Left lung (tissue), 10 donors: ENCODE measurements around the gene PSMB2. TPM values are rescaled to one million over a fixed set of nuclear protein-coding genes. Genes with fewer than 3 reads are reported as not detected.
A peak's percentile ranks its signal among the peaks of the same experiment; 100 is the strongest.

Source experiments
- ATAC-seq: fragments of 200-7000 bp; cut with Tn5 transposase; one replicate; pipeline ENCODE4 v1.9.1; 2020; ENCODE audit warnings: moderate library complexity
- DNase-seq, 4 donors: peaks; one replicate each; pipeline ENCODE4 v3.0.0-alpha.2; 2013 to 2020
- H3K27ac ChIP-seq, 2 donors: fragments of 200-600 bp; sonication (generic) in 1 of 2; one replicate each; pipeline versions ENCODE4 v1.5.0 to v1.8.0; 2020 to 2021
- H3K27me3 ChIP-seq, 2 donors: fragments of 200-600 bp; sonication (generic) in 1 of 2; one replicate each; pipeline versions ENCODE4 v1.5.0 to v1.8.0; 2020 to 2021
- H3K36me3 ChIP-seq, 2 donors: fragments of 200-600 bp; sonication (generic) in 1 of 2; one replicate each; pipeline versions ENCODE4 v1.5.0 to v1.8.0; 2020 to 2021
- H3K4me1 ChIP-seq, 2 donors: fragments of 200-600 bp; one replicate each; pipeline ENCODE4 v1.8.0; 2021
- H3K4me3 ChIP-seq, 2 donors: fragments of 200-600 bp; sonication (generic) in 1 of 2; one replicate each; pipeline versions ENCODE4 v1.5.0 to v1.8.0; 2020 to 2021; ENCODE audit warnings: mild to moderate bottlenecking in 1 of 2
- H3K9me3 ChIP-seq, 2 donors: fragments of 200-600 bp; sonication (generic) in 1 of 2; one replicate each; pipeline versions ENCODE4 v1.5.0 to v1.8.0; 2020 to 2021
- intact Hi-C, 2 donors: fragments of 100-400 bp; cut with DNase I; formaldehyde crosslinking; loops; one replicate each; pipeline versions ENCODE4 v1.11.2 to v1.14.2; 2022
- polyA plus RNA-seq, 6 donors: library from polyadenylated mRNA; unstranded; fragments of 120-200 nt; gene quantifications; one replicate each; pipeline ENCODE4 v1.2.1, GENCODE V29; 2013; ENCODE audit not compliant: insufficient read length in 6 of 6
- total RNA-seq, 2 donors: library from RNA; stranded (reverse); fragmentation: NEBNext Ultra II Directional; extraction: Animal tissue kit (Norgen Biotek cat#: 25700); gene quantifications; one replicate each; pipeline ENCODE4 v1.2.1, GENCODE V29; 2021
- TF ChIP-seq, protein P1 (sequence below), 2 donors: fragments of 200-600 bp; sonication (generic) in 1 of 2; IDR thresholded peaks; one replicate each; pipeline versions ENCODE4 v1.5.0 to v1.8.0; 2021; ENCODE audit warnings: antibody characterized with exemption in 2 of 2
- donor health status: DM: no; HTN: yes; CAD: no.
- donor health status: DM: no; HTN: no; CAD: no.

The PSMB2 gene
- total and polyA plus RNA-seq, 8 donors: 48.4 to 80.2 (median 70.7) TPM

DNA sequence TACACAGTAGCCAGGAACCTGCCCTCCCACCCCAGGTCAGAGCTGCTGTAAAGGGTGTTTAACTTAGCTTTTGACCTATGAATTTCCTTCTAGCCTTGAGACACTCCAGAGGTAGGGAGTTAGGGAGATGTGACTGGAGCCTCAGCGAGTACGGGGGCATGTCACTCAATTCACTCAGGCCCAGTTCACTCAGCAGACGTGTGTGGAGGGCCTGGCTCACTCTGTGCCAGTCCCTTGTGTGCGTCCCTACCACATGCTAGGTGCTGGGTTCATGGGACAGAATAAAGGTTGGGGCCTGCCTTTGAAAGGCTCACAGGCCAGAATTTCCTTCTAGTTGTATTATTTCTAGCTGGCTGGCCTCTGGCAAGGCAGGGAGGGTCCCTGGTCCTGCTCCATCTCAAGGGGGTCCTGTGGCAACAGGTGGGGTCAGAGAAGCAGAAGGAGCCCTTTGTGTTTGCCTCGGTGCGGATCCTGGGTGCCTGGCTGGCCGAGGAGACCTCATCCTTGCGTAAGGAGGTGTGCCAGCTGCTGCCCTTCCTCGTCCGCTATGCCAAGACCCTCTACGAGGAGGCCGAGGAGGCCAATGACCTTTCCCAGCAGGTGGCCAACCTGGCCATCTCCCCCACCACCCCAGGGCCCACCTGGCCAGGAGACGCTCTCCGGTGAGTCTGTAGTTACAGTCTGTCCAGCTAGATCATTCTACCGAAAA is 79.2 kb downstream of the PSMB2 start:
- TF ChIP-seq, protein P1, sequence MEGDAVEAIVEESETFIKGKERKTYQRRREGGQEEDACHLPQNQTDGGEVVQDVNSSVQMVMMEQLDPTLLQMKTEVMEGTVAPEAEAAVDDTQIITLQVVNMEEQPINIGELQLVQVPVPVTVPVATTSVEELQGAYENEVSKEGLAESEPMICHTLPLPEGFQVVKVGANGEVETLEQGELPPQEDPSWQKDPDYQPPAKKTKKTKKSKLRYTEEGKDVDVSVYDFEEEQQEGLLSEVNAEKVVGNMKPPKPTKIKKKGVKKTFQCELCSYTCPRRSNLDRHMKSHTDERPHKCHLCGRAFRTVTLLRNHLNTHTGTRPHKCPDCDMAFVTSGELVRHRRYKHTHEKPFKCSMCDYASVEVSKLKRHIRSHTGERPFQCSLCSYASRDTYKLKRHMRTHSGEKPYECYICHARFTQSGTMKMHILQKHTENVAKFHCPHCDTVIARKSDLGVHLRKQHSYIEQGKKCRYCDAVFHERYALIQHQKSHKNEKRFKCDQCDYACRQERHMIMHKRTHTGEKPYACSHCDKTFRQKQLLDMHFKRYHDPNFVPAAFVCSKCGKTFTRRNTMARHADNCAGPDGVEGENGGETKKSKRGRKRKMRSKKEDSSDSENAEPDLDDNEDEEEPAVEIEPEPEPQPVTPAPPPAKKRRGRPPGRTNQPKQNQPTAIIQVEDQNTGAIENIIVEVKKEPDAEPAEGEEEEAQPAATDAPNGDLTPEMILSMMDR (IDR thresholded peaks at IDR 0.05): no peak
- Histone ChIP-seq H3K27ac (no peak overlapping the region), H3K36me3 (peaks cover 0 to 45% of the 10 kb centered on the region in 2 donors), H3K9me3 (no peaks in the 10 kb centered on the region), H3K4me1 (peaks cover 0 to 30% of the 10 kb centered on the region in 2 donors), H3K4me3 (no peak overlapping the region), H3K27me3 (no peaks in the 10 kb centered on the region)
- no peak for DNase-seq
- ATAC-seq: no peak
- intact Hi-C loops: loop anchor here in 1 of 2 donors (5.0 kb wide), 1 partner anchor 110 kb away; no protein-coding TSS in a partner anchor

DNA sequence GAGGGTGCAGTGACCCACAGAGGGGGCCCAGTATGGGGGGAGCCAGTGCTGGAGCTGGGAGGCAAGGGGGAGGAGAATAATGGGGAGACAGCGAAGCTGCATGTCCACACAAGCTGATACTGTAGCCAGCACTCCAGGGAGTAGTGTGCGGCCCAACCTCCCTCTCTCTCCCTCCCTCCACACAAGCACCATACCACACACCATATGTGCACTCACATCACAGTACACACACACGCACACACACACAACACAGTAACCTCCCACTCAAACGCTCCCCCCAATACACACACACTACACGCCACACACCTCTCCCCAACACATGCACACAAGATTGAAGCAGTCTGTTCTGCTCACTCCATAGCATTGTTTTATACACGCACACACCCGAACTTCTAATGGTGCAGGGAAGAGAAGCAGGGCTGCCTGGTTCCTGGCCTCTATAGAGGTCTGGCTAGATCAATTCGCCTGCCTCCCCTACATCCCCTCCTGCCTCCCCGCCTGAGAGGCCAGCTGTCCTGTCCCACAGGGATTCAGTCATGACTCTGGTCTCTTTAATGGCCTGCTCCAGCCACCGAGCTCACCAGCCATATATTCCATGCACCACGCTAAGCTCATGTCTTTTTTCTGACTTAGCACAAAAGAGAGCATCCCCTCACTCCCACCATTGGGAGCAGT is 79.9 kb downstream of the PSMB2 start:
- intact Hi-C loops: loop anchor here in 1 of 2 donors (5.0 kb wide), 1 partner anchor 109 kb away; no protein-coding TSS in a partner anchor
- H3K36me3 ChIP-seq: peaks cover 0 to 45% of the 10 kb centered on the region in 2 donors
- ATAC-seq (no peak), DNase-seq (no peak)
- H3K4me3 ChIP-seq: no peak overlapping the region
- H3K9me3 ChIP-seq: no peaks in the 10 kb centered on the region
- peaks cover 0 to 34% of the 10 kb centered on the region in 2 donors for H3K4me1 ChIP-seq
- TF ChIP-seq, protein P1 (IDR thresholded peaks at IDR 0.05): no peak
- no peaks in the 10 kb centered on the region for H3K27me3 ChIP-seq
- H3K27ac ChIP-seq: no peak overlapping the region

DNA sequence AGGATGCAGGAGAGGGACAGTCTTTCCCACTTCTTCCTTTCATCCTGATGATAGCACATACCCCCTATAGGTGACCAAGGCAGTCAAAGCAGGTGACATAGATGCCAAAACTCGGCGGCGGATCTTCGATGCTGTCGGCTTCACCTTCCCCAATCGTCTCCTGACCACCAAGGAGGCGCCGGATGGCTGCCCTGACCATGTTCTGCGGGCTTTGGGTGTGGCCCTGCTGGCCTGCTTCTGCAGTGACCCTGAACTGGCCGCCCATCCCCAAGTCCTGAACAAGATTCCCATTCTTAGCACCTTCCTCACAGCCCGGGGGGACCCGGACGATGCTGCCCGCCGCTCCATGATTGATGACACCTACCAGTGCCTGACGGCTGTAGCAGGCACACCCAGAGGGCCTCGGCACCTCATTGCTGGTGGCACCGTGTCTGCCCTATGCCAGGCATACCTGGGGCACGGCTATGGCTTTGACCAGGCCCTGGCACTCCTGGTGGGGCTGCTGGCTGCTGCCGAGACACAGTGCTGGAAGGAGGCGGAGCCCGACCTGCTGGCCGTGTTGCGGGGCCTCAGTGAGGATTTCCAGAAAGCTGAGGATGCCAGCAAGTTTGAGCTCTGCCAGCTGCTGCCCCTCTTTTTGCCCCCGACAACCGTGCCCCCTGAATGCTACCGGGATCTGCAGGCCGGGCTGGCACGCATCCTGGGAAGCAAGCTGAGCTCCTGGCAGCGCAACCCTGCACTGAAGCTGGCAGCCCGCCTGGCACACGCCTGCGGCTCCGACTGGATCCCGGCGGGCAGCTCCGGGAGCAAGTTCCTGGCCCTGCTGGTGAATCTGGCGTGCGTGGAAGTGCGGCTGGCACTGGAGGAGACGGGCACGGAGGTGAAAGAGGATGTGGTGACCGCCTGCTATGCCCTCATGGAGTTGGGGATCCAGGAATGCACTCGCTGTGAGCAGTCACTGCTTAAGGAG is 80.8 kb downstream of the PSMB2 start:
- no peaks in the 10 kb centered on the region for H3K27me3 ChIP-seq
- no peak overlapping the region for H3K4me3 ChIP-seq
- TF ChIP-seq, protein P1 (IDR thresholded peaks at IDR 0.05): no peak
- H3K36me3 ChIP-seq: peaks cover 0 to 38% of the 10 kb centered on the region in 2 donors
- no peak for ATAC-seq
- DNase-seq: peak in 1 of 4 donors; percentile 77
- H3K4me1 ChIP-seq: peaks cover 0 to 43% of the 10 kb centered on the region in 2 donors
- no peak overlapping the region for H3K27ac ChIP-seq
- intact Hi-C loops: loop anchor here in 1 of 2 donors (5.0 kb wide), 1 partner anchor 108 kb away; no protein-coding TSS in a partner anchor
- no peaks in the 10 kb centered on the region for H3K9me3 ChIP-seq

DNA sequence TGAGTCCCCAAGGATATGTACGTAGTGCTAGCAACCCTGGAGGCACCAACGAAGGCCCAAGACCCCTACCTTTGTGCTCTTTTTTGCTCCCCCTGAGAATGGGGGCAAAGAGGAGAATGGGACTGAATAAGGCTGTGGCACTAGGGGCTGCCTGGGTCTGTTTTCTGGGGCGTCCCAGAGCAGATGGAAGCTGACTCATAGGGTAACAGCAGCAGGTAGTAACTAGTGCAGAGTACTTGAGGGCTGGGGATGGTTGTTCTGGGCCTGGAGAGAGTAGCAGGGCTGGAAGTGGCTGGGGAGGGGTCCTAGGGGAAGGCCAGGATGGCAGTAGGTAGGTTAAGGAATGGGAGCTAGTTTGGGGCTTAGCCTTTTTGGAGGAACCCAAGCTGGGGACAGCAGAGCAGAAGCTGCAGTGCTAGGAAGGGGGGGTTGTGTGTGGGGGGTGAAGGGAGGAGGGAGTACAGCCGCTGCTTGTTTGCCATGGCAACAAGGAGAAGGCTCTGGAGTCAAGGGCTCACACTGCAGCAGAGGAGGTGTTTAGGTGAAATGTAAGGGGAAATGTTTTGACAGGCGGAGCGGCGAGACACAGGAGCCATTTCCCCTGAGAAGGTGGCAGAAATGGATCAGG is 81.9 kb downstream of the PSMB2 start:
- Histone ChIP-seq H3K4me1 (peaks cover 6 to 54% of the 10 kb centered on the region in 2 donors), H3K36me3 (peaks cover 0 to 30% of the 10 kb centered on the region in 2 donors), H3K27ac (no peak overlapping the region), H3K27me3 (no peaks in the 10 kb centered on the region), H3K9me3 (no peaks in the 10 kb centered on the region), H3K4me3 (no peak overlapping the region)
- TF ChIP-seq, protein P1 (IDR thresholded peaks at IDR 0.05): no peak
- DNase-seq (no peak), ATAC-seq (no peak)
- intact Hi-C loops: no loop called here
